Measurements from ENCODE around the gene GPRASP1.
"Not testable (repeated sequence)": the region's sequence is repeated elsewhere in the genome, so short reads cannot be mapped to it uniquely, and the experiment has no call there.

GPRASP1 gene

GRCh38 chrX:102650903-102651241, 411 bp upstream of the GPRASP1 start:
- H3K4me3 ChIP-seq (ENCODE audit: low read depth, low read length): peak overlapping the region; percentile 59
- no peak for TF ChIP-seq CTCF (conservative IDR thresholded peaks at IDR 0.05; ENCODE audit: low read depth, low read length)
- no peak for DNase-seq (ENCODE audit: low read depth)

GRCh38 chrX:102652031-102652688, 877 bp downstream of the GPRASP1 start:
- DNase-seq (ENCODE audit: low read depth): peak; percentile 60
- H3K4me3 ChIP-seq (ENCODE audit: low read depth, low read length): peak overlapping the region; percentile 59
- peak; percentile 71 for TF ChIP-seq CTCF (conservative IDR thresholded peaks at IDR 0.05; ENCODE audit: low read depth, low read length)

GRCh38 chrX:102654696-102655095, 3.4 kb downstream of the GPRASP1 start:
- TF ChIP-seq CTCF (conservative IDR thresholded peaks at IDR 0.05; ENCODE audit: low read depth, low read length): no peak
- no peak overlapping the region for H3K4me3 ChIP-seq (ENCODE audit: low read depth, low read length)
- no peak for DNase-seq (ENCODE audit: low read depth)

GRCh38 chrX:102658556-102658955, 7.3 kb downstream of the GPRASP1 start:
- DNase-seq (ENCODE audit: low read depth): no peak
- H3K4me3 ChIP-seq (ENCODE audit: low read depth, low read length): no peak overlapping the region
- no peak for TF ChIP-seq CTCF (conservative IDR thresholded peaks at IDR 0.05; ENCODE audit: low read depth, low read length)

- DNase-seq (ENCODE audit: low read depth): peak; percentile 80
- H3K4me3 ChIP-seq (ENCODE audit: low read depth, low read length): peak overlapping the region; percentile 67
- TF ChIP-seq CTCF (conservative IDR thresholded peaks at IDR 0.05; ENCODE audit: low read depth, low read length): peak; percentile 35
Observed at GRCh38 chrX:102659790-102660757, 8.8 kb downstream of the GPRASP1 start.

GRCh38 chrX:102663820-102664219, 12.5 kb downstream of the GPRASP1 start:
- not testable (repeated sequence) for DNase-seq (ENCODE audit: low read depth); H3K4me3 ChIP-seq (ENCODE audit: low read depth, low read length)

- H3K4me3 ChIP-seq (ENCODE audit: low read depth, low read length): not testable (repeated sequence)
Observed at GRCh38 chrX:102667034-102667433, 15.8 kb downstream of the GPRASP1 start.

GRCh38 chrX:102669526-102669925, 18.2 kb downstream of the GPRASP1 start:
- no peak for DNase-seq (ENCODE audit: low read depth)
- TF ChIP-seq CTCF (conservative IDR thresholded peaks at IDR 0.05; ENCODE audit: low read depth, low read length): no peak

More at GRCh38 chrX:102667034-102667433, 15.8 kb downstream of the GPRASP1 start:
- not testable (repeated sequence) for DNase-seq (ENCODE audit: low read depth)

More at GRCh38 chrX:102669526-102669925, 18.2 kb downstream of the GPRASP1 start:
- no peak overlapping the region for H3K4me3 ChIP-seq (ENCODE audit: low read depth, low read length)

Data from choroid plexus epithelial cell (primary cell).